GM19238 (cell line): ENCODE results near the gene ORM2.
A peak's percentile ranks its signal among the peaks of the same experiment; 100 is the strongest.
"Not testable (repeated sequence)": the region's sequence is repeated elsewhere in the genome, so short reads cannot be mapped to it uniquely, and the experiment has no call there.

Source experiments
- DNase-seq: peaks from one replicate; pipeline ENCODE4 v3.0.0; 2011; ENCODE audit warnings: low spot score; ENCODE audit not compliant: insufficient read length

Gene ORM2

GRCh38 chr9:114331229-114332195, 1.8 kb downstream of the ORM2 start:
- not testable (repeated sequence) for DNase-seq

GRCh38 chr9:114332474-114333040, 2.9 kb downstream of the ORM2 start:
- DNase-seq, result not testable (repeated sequence)

GRCh38 chr9:114333718-114334117, 4.0 kb downstream of the ORM2 start:
- DNase-seq, result not testable (repeated sequence)

GRCh38 chr9:114334490-114334889, 4.8 kb downstream of the ORM2 start:
- DNase-seq, result no peak

- DNase-seq, result no peak
These were observed 6.1 kb downstream of the ORM2 start for GRCh38 chr9:114335745-114336144.

- DNase-seq, result no peak
These were observed 6.5 kb downstream of the ORM2 start for GRCh38 chr9:114336157-114336556.

GRCh38 chr9:114336699-114337395, 7.2 kb downstream of the ORM2 start:
- no peak for DNase-seq

- DNase-seq, result no peak
These were observed 8.5 kb downstream of the ORM2 start for GRCh38 chr9:114338187-114338586.

GRCh38 chr9:114339130-114339908, 9.7 kb downstream of the ORM2 start:
- DNase-seq, result peak; percentile 69

- no peak for DNase-seq
These were observed 11.6 kb downstream of the ORM2 start for GRCh38 chr9:114341152-114341830.

GRCh38 chr9:114341991-114342390, 12.3 kb downstream of the ORM2 start:
- no peak for DNase-seq

GRCh38 chr9:114342755-114343440, 13.2 kb downstream of the ORM2 start:
- no peak for DNase-seq

GRCh38 chr9:114343471-114344187, 14.0 kb downstream of the ORM2 start:
- DNase-seq, result no peak

- DNase-seq, result no peak
These were observed 14.5 kb downstream of the ORM2 start for GRCh38 chr9:114344188-114344566.

- no peak for DNase-seq
These were observed 15.0 kb downstream of the ORM2 start for GRCh38 chr9:114344692-114345091.

GRCh38 chr9:114345493-114346065, 15.9 kb downstream of the ORM2 start:
- no peak for DNase-seq

GRCh38 chr9:114346146-114346545, 16.5 kb downstream of the ORM2 start:
- DNase-seq, result no peak

GRCh38 chr9:114347675-114348074, 18.0 kb downstream of the ORM2 start:
- DNase-seq, result no peak

GRCh38 chr9:114348261-114348905, 18.7 kb downstream of the ORM2 start:
- no peak for DNase-seq
